Stimulated activated CD8-positive, alpha-beta memory T cell treated with anti-CD3 and anti-CD28 coated beads, Interleukin-2, amount 100 ng/mL, for 1 hour (primary cell): ENCODE measurements around the gene PI4KA.
A peak's percentile ranks its signal among the peaks of the same experiment; 100 is the strongest.

Source experiments
- DNase-seq, 2 donors: peaks; one replicate each; pipeline ENCODE4 v3.0.0-alpha.2; 2020; ENCODE audit warnings: low read depth in 2 of 2

Gene PI4KA

DNA sequence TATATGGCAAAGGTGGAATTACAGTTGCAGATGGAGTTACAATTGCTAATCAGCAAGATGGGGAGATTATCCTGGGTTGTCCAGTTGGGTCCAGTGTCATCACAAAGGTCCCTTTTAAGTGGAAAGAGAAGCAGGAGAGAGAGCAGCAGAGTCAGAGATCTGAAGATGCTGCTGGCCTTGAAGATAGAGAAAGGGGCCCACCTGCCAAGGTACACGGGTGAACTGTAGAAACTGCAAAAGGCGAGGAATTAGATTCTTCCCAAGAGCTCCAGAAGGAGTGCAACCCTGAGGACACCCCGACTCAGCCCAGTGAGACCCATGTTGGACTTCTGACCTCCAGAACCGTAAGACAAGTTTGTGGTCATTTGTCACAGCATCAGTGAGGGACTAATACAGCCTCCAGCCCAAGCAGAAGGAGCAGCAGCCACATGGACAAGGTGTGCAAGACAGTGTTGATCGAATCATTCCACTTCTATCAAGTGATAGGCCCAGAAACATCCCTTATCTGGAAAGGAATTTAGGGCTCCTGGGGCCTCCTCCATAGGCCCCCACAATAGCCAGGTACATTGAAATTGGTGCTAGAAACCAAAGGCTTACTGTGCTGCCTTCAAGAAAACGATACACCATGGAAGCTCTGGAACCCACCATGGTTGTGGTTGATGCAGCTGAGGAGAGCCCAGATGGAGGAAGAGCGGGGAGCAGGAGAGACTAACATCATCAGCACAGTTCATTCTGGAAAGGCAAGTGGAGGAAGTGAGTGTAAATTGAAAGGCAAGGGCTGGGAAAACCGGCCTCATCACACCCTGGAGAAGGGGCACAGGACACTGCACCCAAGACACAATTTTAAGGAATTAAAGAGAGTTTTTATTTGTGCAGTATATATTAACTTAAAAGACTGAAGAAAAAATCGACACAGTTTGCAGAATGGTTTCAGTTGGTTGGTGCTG is 23.5 kb upstream of the PI4KA start:
- no peak for DNase-seq

- DNase-seq, result no peak
Observed at GRCh38 chr22:20881231-20881630, 22.6 kb upstream of the PI4KA start.

DNA sequence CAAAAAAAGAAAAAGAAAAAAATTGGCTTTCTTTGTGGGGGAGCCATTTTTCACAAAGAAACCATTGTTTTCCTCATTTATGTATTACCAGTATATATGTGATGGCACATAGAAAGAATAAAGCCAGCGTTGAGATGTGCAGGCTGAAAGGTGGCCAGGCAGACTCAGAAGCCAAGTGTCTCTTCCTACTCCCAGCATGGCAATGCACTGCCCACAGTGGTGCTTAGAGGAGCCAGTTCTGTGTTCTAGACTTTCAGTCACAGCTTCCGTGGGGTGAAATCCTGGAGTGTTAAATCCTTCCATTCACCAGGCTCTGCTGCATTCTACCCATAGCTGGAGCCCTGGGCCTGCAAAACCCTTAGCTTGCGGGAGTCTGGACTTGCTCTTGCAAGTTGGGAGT is 19.1 kb upstream of the PI4KA start:
- no peak for DNase-seq

DNA sequence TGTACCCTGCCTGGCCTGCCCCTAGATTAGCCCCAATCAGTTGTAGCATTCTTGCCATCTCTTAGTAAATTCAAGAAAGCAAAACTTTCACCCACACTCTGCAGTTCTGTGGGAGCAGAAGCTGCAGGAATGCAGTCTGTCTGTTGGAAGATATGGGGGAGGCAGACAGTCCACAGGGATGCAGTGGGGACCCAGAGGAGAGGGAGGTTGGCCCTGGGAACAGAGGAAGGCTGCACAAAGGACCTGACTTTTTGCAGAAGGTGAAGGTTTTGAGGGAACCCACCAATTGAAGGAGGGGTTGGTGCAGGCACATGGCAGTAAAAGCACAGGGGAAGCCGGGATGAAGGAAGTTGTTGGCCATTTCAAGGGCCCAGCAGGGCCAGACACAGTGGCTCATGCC is 16.7 kb upstream of the PI4KA start:
- DNase-seq, result no peak

DNA sequence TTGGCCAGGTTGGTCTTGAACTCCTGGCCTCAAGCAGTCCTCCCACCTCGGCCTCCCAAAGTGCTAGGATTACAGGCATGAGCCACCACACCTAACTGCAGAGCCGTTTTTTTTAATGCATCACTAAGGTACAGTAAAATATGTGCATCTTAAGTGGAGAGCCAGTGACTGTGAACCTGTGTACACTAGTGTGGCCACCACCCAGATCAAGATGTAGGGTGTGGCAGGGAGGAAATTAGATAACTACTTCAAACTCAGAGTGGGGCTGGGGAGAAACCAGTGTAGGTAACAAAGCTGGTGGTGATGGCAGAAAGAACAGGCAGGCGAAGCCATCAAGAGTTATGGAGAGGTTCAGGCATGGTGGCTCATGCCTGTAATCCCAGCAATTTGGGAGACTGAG is 14.6 kb upstream of the PI4KA start:
- DNase-seq, result no peak

- no peak for DNase-seq
Observed at GRCh38 chr22:20869234-20869633, 10.6 kb upstream of the PI4KA start.

- DNase-seq, result no peak
Observed at GRCh38 chr22:20868025-20868962, 9.7 kb upstream of the PI4KA start.

DNA sequence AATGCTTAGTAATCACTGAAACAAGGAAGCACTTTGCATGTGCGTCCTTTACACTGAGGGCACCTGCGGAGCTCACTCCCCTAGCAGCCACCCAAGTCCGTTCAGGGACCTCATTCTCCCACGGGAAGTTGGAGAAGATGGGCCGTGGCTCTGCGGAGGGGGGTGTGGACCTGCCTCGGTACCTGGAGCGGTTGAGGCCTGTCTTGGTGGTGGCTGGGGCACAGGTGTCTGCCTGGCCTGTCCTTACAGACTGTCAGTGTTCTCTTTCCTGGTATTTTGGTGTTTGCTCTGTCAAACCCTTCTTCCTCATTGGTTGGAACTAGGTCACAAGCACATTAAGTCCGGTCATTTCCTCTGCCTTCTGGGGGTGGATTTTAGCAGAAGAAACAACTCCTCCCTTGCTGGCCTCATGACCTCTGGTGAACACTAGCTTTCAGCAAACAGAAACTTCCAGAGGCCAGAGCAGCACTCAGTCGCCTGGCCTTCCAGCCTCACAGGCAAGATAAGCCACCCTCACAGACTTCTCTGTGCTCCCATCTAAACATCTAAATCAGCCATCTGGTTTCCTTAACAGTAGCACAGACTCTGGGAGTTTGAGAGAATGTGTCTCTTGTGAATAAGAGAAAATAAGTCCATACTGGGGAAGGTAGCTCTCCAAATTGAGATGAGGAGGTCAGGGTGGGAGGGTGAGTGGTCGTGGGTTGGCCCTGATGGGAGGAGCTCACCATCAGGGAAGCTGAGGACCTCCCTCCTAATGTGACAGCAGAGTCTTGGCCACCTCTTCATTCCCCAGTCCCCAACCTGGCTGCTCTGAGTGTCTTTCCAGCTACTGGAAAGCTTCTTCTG is 8.8 kb upstream of the PI4KA start:
- no peak for DNase-seq

DNA sequence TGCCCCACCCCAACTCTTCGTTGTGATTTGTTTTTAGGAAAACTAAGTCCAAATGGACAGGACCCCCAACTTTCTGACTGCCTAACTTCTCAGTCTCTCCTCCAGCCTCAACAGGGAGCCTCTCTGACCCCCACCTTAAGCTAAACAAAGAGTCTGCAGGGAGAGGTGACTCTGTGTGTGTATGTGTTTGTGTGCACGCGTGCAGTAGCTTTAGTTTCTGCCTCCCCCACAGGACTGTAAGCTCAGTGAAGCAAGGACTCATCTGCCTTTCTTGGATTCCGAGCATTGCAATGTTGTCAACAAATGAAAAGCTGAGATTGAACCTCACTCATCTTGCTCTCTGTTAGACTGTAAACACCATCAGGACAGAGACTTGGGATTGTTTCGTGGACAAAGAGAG is 8.1 kb upstream of the PI4KA start:
- no peak for DNase-seq

- no peak for DNase-seq
Observed at GRCh38 chr22:20865875-20866445, 7.3 kb upstream of the PI4KA start.

- no peak for DNase-seq
Observed at GRCh38 chr22:20865331-20865730, 6.7 kb upstream of the PI4KA start.

- DNase-seq, result no peak
Observed at GRCh38 chr22:20864186-20864908, 5.7 kb upstream of the PI4KA start.

DNA sequence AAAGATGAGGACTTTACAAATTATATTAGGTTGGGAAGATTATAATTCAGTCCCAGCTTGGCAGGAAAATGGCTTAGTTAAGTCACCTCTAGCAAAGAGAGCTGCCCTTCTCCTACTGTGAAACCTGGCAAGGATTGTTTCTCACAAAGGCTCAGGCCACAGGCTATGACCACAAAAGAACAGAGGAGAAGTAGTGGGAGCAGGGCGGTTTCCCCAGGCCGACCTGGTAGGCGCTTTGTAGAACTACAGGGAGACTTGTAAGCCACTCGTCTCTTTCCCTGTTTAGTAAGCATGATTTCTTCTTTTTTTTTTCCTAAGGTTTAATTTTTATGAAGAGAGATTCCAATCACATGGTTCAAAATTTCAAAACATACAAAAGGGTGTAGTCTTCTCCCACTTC is 4.8 kb upstream of the PI4KA start:
- no peak for DNase-seq

GRCh38 chr22:20862540-20862939 is 3.9 kb upstream of the PI4KA start:
- DNase-seq, result no peak

- no peak for DNase-seq
Observed at GRCh38 chr22:20859615-20860014, 1.0 kb upstream of the PI4KA start.

DNA sequence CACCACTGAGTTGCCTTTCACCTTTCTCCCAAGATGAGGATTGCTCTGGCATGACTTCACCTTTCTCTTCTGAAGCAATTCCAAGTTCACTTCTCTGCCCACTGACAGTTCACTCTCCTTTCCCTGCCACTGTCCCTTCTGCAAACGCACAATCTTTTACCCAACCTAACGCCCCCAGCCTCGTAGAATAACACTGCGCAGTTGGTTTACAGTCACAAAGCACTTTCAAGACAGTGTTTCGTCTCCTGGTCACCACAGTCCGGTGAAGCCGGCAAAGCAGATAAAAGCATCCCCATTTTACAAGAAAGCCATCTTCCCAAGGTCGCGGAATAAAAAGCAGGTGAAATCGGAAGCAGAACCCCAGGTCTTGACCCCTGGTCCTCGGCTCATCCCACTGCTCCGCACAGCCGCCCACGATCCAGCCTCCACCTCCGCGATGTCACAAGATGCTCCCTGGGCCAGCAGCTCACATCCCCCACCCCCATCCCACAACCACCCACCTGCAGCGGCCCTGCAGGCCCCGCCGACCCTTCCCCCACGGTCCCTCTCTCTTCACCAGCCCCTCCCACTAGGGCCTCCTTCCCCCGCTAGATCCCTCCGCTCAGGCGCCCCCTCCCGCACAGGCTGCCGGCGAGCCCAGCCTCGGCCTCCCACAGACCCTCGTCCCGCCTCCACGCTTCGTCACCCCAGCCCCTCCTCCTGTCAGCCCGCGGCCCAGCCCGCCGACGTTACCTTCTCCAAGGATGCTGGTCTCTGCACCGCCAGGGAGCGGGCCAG is 585 bp downstream of the PI4KA start:
- DNase-seq, result peak; percentile 56 to 68

- no peak for DNase-seq
Observed at GRCh38 chr22:20857247-20857643, 1.4 kb downstream of the PI4KA start.

DNA sequence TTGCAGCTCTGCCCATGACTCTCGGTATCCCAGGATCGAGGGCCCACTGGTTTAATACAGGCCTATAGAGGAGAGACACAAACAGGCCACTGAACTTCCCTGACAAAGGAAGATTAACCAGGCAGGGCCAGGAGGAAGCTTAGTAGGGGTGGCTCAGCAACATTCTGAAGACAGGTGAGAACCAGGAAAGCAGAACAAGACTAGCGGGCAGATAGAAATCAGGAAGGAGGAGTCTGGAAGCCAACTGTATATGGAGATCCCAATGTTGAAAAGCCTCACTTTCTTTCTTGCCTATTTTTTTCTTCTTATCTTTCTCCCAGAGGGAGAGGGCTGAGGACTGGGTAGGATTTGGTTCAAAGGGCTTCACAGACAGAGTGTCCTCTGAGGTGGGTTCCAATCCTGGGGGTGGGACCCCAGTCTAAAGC is 5.4 kb downstream of the PI4KA start:
- no peak for DNase-seq

DNA sequence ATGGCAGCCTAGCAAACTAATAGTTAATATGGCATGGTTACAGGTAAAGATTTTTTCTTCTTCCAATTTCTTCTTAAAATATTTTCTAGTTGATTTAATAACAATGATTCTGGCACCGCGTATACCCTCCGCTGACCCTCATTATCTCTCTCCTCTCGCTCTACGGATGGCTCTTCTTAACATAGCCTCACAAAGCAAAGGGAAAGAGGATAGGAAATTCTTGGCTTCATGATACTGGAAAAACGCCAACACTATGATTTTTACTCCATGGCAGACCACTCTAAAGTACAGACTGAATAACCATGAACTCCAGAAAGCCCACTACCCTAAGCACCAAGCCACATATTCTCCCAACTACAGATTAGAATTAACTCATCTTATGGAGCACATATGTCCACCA is 6.1 kb downstream of the PI4KA start:
- no peak for DNase-seq

DNA sequence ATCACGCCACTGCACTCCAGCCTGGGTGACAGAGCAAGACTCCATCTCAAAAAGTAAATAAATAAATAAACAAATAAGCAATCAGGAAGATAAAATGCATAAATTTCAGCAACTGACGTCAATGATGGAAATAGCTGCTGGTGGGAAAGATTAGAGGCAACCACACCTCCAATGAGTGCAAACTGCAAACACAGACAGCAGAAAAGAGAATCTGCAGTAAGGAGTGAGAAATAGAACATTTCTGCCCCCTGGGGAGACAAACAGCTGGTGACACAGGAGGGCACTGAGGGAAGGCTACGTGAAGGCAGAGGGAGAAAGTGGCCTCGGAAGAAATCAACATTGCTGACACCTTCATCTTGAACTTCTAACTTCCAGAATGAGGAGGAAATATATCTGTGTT is 6.5 kb downstream of the PI4KA start:
- DNase-seq, result no peak
